Activated T-cell treated with anti-CD3 and anti-CD28 coated beads, Interleukin-2, amount 50 U/mL, for 4 hours (primary cell): Measurements from ENCODE around the gene ZFAND4. TPM values are rescaled to one million over a fixed set of nuclear protein-coding genes. Genes with fewer than 3 reads are reported as not detected.
"Not testable (repeated sequence)": the region's sequence is repeated elsewhere in the genome, so short reads cannot be mapped to it uniquely, and the experiment has no call there.

Experiments used
- ATAC-seq, 2 donors: fragments of 200-7000 bp; cut with Tn5 transposase; one replicate each; pipeline ENCODE4 v1.10.0; 2021
- DNase-seq: peaks from one replicate; pipeline ENCODE4 v3.0.0-alpha.2; 2020
- H3K27me3 Mint-ChIP-seq: one replicate; pipeline ENCODE4 v1.8.0; 2021; ENCODE audit warnings: low read depth, mixed read lengths
- H3K36me3 Mint-ChIP-seq: one replicate; pipeline ENCODE4 v1.8.0; 2022; ENCODE audit warnings: mixed read lengths; ENCODE audit not compliant: insufficient read depth
- H3K4me1 Mint-ChIP-seq: one replicate; pipeline ENCODE4 v1.8.0; 2021; ENCODE audit warnings: low read depth, mixed read lengths
- H3K4me3 Mint-ChIP-seq: one replicate; pipeline ENCODE4 v1.8.0; 2021; ENCODE audit warnings: mild to moderate bottlenecking, moderate library complexity, mixed read lengths
- H3K9me3 Mint-ChIP-seq: one replicate; pipeline ENCODE4 v1.8.0; 2021; ENCODE audit warnings: mixed read lengths
- total RNA-seq, 3 donors: library from RNA; stranded (reverse); gene quantifications; one replicate each; pipeline ENCODE4 v1.2.1, GENCODE V29; 2021

The ZFAND4 gene
- 10 to 100 TPM; 10.6 to 14.3 (median 11.8) TPM for total RNA-seq

- Mint-ChIP-seq H3K27me3 (no peaks in the 10 kb centered on the region), H3K4me3 (peak within 1 kb of the TSS; percentile 94), H3K36me3 (no peaks in the 10 kb centered on the region), H3K9me3 (no peaks in the 10 kb centered on the region), H3K4me1 (peaks cover 38% of the 10 kb centered on the region)
- DNase-seq = peak; percentile 91
- ATAC-seq = peak; percentile 97
Observed at GRCh38 chr10:45672181-45673073, at the start of gene ZFAND4. Gene ZFAND4 (minus strand): TSS chr10:45672772. CDS start chr10:45663725, 9,047 bp downstream.

GRCh38 chr10:45721503-45721902 is 48.9 kb upstream of the ZFAND4 start:
- not testable (repeated sequence) for DNase-seq, ATAC-seq, H3K9me3 Mint-ChIP-seq, H3K27me3 Mint-ChIP-seq, H3K36me3 Mint-ChIP-seq, H3K4me1 Mint-ChIP-seq, H3K4me3 Mint-ChIP-seq

- not testable (repeated sequence) for H3K4me3 Mint-ChIP-seq, DNase-seq, H3K9me3 Mint-ChIP-seq, H3K4me1 Mint-ChIP-seq, H3K27me3 Mint-ChIP-seq, ATAC-seq, H3K36me3 Mint-ChIP-seq
Observed at GRCh38 chr10:45717642-45718041, 45.1 kb upstream of the ZFAND4 start.

GRCh38 chr10:45717053-45717452 is 44.5 kb upstream of the ZFAND4 start:
- H3K9me3 Mint-ChIP-seq, H3K27me3 Mint-ChIP-seq, ATAC-seq, DNase-seq, H3K4me3 Mint-ChIP-seq, H3K36me3 Mint-ChIP-seq, H3K4me1 Mint-ChIP-seq: not testable (repeated sequence)

- H3K4me1 Mint-ChIP-seq, H3K4me3 Mint-ChIP-seq, DNase-seq: not testable (repeated sequence)
Observed at GRCh38 chr10:45711223-45711622, 38.7 kb upstream of the ZFAND4 start.

GRCh38 chr10:45710200-45710796 is 37.7 kb upstream of the ZFAND4 start:
- H3K36me3 Mint-ChIP-seq, H3K9me3 Mint-ChIP-seq, H3K4me3 Mint-ChIP-seq, H3K4me1 Mint-ChIP-seq, DNase-seq, H3K27me3 Mint-ChIP-seq, ATAC-seq: not testable (repeated sequence)

More at GRCh38 chr10:45711223-45711622, 38.7 kb upstream of the ZFAND4 start:
- H3K27me3 Mint-ChIP-seq, H3K9me3 Mint-ChIP-seq, H3K36me3 Mint-ChIP-seq, ATAC-seq: not testable (repeated sequence)

- DNase-seq, H3K4me3 Mint-ChIP-seq, ATAC-seq: not testable (repeated sequence)
Observed at GRCh38 chr10:45678467-45678866, 5.9 kb upstream of the ZFAND4 start.

GRCh38 chr10:45675388-45675787 is 2.8 kb upstream of the ZFAND4 start:
- Mint-ChIP-seq H3K4me1 (peaks cover 20% of the 10 kb centered on the region), H3K36me3 (no peaks in the 10 kb centered on the region), H3K9me3 (no peaks in the 10 kb centered on the region), H3K27me3 (peaks cover 2% of the 10 kb centered on the region), H3K4me3 (no peak overlapping the region)
- DNase-seq (no peak), ATAC-seq (no peak)

More at GRCh38 chr10:45678467-45678866, 5.9 kb upstream of the ZFAND4 start:
- not testable (repeated sequence) for H3K27me3 Mint-ChIP-seq, H3K4me1 Mint-ChIP-seq, H3K9me3 Mint-ChIP-seq, H3K36me3 Mint-ChIP-seq

GRCh38 chr10:45673074-45673648 is 589 bp upstream of the ZFAND4 start:
- no peaks in the 10 kb centered on the region for H3K36me3 Mint-ChIP-seq
- no peak for DNase-seq
- peaks cover 38% of the 10 kb centered on the region for H3K4me1 Mint-ChIP-seq

DNA sequence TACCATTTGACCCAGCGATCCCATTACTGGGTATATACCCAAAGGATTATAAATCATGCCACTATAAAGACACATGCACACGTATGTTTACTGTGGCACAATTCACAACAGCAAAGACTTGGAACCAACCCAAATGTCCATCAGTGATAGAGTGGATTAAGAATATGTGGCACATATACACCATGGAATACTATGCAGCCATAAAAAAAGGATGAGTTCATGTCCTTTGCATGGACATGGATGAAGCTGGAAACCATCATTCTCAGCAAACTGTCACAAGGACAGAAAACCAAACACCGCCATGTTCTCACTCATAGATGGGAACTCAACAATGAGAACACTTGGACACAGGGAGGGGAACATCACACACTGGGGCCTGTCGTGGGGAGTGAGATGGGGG is 1.3 kb downstream of the ZFAND4 start:
- not testable (repeated sequence) for ATAC-seq, H3K36me3 Mint-ChIP-seq, DNase-seq, H3K27me3 Mint-ChIP-seq, H3K9me3 Mint-ChIP-seq
- H3K4me3 Mint-ChIP-seq = peak overlapping the region; percentile 94
- H3K4me1 Mint-ChIP-seq = peaks cover 42% of the 10 kb centered on the region

More at GRCh38 chr10:45673074-45673648, 589 bp upstream of the ZFAND4 start:
- H3K9me3 Mint-ChIP-seq = no peaks in the 10 kb centered on the region
- ATAC-seq = no peak
- H3K27me3 Mint-ChIP-seq = peaks cover 2% of the 10 kb centered on the region
- peak overlapping the region; percentile 82 for H3K4me3 Mint-ChIP-seq

DNA sequence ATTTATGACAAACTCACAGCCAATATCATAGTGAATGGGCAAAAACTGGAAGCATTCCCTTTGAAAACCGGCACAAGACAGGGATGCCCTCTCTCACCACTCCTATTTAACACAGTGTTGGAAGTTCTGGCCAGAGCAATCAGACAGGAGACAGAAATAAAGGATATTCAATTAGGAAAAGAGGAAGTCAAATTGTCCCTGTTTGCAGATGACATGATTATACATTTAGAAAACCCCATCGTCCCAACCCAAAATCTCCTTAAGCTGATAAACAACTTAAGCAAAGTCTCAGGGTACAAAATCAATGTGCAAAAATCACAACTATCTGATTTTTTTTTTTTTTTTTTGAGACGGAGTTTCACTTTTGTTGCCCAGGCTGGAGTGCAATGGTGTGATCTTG is 2.7 kb downstream of the ZFAND4 start:
- peaks cover 45% of the 10 kb centered on the region for H3K4me1 Mint-ChIP-seq
- not testable (repeated sequence) for H3K27me3 Mint-ChIP-seq

GRCh38 chr10:45660876-45661411 is 11.6 kb downstream of the ZFAND4 start:
- ATAC-seq (no peak), DNase-seq (no peak)
- Mint-ChIP-seq H3K27me3 (no peaks in the 10 kb centered on the region), H3K4me3 (no peak overlapping the region), H3K4me1 (peaks cover 24% of the 10 kb centered on the region), H3K9me3 (peaks cover 18% of the 10 kb centered on the region), H3K36me3 (peaks cover 47% of the 10 kb centered on the region)

More for the DNA sequence above, 2.7 kb downstream of the ZFAND4 start:
- not testable (repeated sequence) for H3K36me3 Mint-ChIP-seq, ATAC-seq, DNase-seq, H3K9me3 Mint-ChIP-seq
- H3K4me3 Mint-ChIP-seq = peak overlapping the region; percentile 48

GRCh38 chr10:45657033-45657926 is 15.3 kb downstream of the ZFAND4 start:
- no peak overlapping the region for H3K4me3 Mint-ChIP-seq
- H3K27me3 Mint-ChIP-seq = no peaks in the 10 kb centered on the region
- H3K4me1 Mint-ChIP-seq = peaks cover 47% of the 10 kb centered on the region
- H3K36me3 Mint-ChIP-seq = peaks cover 52% of the 10 kb centered on the region
- H3K9me3 Mint-ChIP-seq = peaks cover 18% of the 10 kb centered on the region
- ATAC-seq = peak; percentile 41 to 65
- no peak for DNase-seq
